Measurements from ENCODE around the gene ZIK1.

The ZIK1 gene

GRCh38 chr19:57583521-57584416 is at the start of gene ZIK1:
Gene ZIK1, plus strand, starts transcription at chr19:57584145. Its CDS starts 212 bp downstream, at chr19:57584357.
- DNase-seq = peak; percentile 35 to 97 (median 92)

GRCh38 chr19:57537953-57538547 is 45.9 kb upstream of the ZIK1 start:
- DNase-seq = no peak

- DNase-seq = no peak
Observed at GRCh38 chr19:57546513-57546912, 37.4 kb upstream of the ZIK1 start.

GRCh38 chr19:57552432-57552831 is 31.5 kb upstream of the ZIK1 start:
- DNase-seq = no peak

GRCh38 chr19:57557659-57558058 is 26.3 kb upstream of the ZIK1 start:
- no peak for DNase-seq

- no peak for DNase-seq
Observed at GRCh38 chr19:57558525-57558924, 25.4 kb upstream of the ZIK1 start.

- DNase-seq = peak in 4 of 56 donors; percentile 1 to 14 (median 8)
Observed at GRCh38 chr19:57559008-57559403, 24.9 kb upstream of the ZIK1 start.

- peak; percentile 15 to 92 (median 72) for DNase-seq
Observed at GRCh38 chr19:57559404-57560025, 24.4 kb upstream of the ZIK1 start, which contains the start of gene ZNF550. Gene ZNF550, minus strand, starts transcription at chr19:57559863. Its CDS starts 181 bp downstream, at chr19:57559682.

GRCh38 chr19:57560049-57560491 is 23.9 kb upstream of the ZIK1 start:
- peak in 3 of 56 donors; percentile 2 to 34 (median 20) for DNase-seq

- DNase-seq = no peak
Observed at GRCh38 chr19:57563547-57563946, 20.4 kb upstream of the ZIK1 start.

GRCh38 chr19:57566396-57567265 is 17.3 kb upstream of the ZIK1 start:
- no peak for DNase-seq

- no peak for DNase-seq
Observed at GRCh38 chr19:57570707-57571106, 13.2 kb upstream of the ZIK1 start.

- no peak for DNase-seq
Observed at GRCh38 chr19:57572415-57572947, 11.5 kb upstream of the ZIK1 start.

GRCh38 chr19:57576661-57577060 is 7.3 kb upstream of the ZIK1 start:
- DNase-seq = no peak

GRCh38 chr19:57578487-57579205 is 5.3 kb upstream of the ZIK1 start, which contains the start of gene ZNF416:
Gene ZNF416, minus strand, starts transcription at chr19:57578911. Its CDS starts 207 bp downstream, at chr19:57578704.
- DNase-seq = peak; percentile 42 to 99 (median 93)

- DNase-seq = peak in 2 of 56 donors; percentile 23 to 28
Observed at GRCh38 chr19:57583104-57583520, 833 bp upstream of the ZIK1 start.

GRCh38 chr19:57587529-57587928 is 3.6 kb downstream of the ZIK1 start:
- DNase-seq = no peak

GRCh38 chr19:57599377-57599760 is 15.4 kb downstream of the ZIK1 start:
- DNase-seq = no peak

- peak; percentile 28 to 95 (median 83) for DNase-seq
Observed at GRCh38 chr19:57599761-57600383, 15.9 kb downstream of the ZIK1 start, which contains the start of gene ZNF530. Gene ZNF530, plus strand, starts transcription at chr19:57599885. Its CDS starts 4,461 bp downstream, at chr19:57604346.
